ENCODE data around the gene RNU4-1.

DNA sequence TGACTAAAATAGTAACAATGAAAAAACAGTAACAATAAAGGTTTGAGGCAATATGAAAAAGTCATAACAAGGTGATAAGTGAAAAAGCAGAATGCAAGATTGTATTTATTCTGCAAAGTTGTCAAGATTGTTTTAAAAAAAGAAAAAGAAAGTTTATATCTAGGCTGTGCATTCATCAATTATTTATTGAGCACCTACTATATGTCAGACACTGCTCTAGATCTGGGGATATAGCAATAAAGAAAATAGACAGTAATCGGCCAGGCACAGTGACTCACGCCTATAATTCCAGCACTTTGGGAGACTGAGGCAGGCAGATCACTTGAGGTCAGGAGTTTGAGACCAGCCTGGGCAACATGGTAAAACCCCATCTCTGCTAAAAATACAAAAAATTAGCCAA lies 30.7 kb upstream of the RNU4-1 start:
- TF ChIP-seq, protein P1, sequence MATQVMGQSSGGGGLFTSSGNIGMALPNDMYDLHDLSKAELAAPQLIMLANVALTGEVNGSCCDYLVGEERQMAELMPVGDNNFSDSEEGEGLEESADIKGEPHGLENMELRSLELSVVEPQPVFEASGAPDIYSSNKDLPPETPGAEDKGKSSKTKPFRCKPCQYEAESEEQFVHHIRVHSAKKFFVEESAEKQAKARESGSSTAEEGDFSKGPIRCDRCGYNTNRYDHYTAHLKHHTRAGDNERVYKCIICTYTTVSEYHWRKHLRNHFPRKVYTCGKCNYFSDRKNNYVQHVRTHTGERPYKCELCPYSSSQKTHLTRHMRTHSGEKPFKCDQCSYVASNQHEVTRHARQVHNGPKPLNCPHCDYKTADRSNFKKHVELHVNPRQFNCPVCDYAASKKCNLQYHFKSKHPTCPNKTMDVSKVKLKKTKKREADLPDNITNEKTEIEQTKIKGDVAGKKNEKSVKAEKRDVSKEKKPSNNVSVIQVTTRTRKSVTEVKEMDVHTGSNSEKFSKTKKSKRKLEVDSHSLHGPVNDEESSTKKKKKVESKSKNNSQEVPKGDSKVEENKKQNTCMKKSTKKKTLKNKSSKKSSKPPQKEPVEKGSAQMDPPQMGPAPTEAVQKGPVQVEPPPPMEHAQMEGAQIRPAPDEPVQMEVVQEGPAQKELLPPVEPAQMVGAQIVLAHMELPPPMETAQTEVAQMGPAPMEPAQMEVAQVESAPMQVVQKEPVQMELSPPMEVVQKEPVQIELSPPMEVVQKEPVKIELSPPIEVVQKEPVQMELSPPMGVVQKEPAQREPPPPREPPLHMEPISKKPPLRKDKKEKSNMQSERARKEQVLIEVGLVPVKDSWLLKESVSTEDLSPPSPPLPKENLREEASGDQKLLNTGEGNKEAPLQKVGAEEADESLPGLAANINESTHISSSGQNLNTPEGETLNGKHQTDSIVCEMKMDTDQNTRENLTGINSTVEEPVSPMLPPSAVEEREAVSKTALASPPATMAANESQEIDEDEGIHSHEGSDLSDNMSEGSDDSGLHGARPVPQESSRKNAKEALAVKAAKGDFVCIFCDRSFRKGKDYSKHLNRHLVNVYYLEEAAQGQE (IDR thresholded peaks at IDR 0.05; ENCODE audit: insufficient read depth in 1 of 2, low read depth in 2 of 2, low read length in 2 of 2), result no peak
- no peak for TF ChIP-seq POLR2AphosphoS5 (IDR thresholded peaks at IDR 0.05; ENCODE audit: low read depth, low read length)
- no peak for TF ChIP-seq TAF1 (IDR thresholded peaks at IDR 0.05; ENCODE audit: borderline replicate concordance, insufficient read depth, low read length)
